GM12878 (cell line): Measurements from ENCODE around the gene TYW1B. TPM values are rescaled to one million over a fixed set of nuclear protein-coding genes. Genes with fewer than 3 reads are reported as not detected.
"Not testable (repeated sequence)": the region's sequence is repeated elsewhere in the genome, so short reads cannot be mapped to it uniquely, and the experiment has no call there.

ENCODE experiments used
- ATAC-seq: fragments of 200-7000 bp; cut with Tn5 transposase; 3 replicates; pipeline ENCODE4 v1.9.1; 2020; ENCODE audit warnings: mild to moderate bottlenecking, moderate library complexity
- BruUV-seq: library from RNA; stranded (reverse); fragments of 400-500 nt; replicated peaks from 2 replicates; lab custom pipeline; 2021; lab: Mats Ljungman, UMichigan
- CTCF ChIA-PET: fragments of 300-600 bp; sonication (Branson Sonifier 250); formaldehyde crosslinking; extraction: SDS; loops from one replicate; lab custom pipeline; 2021; ENCODE audit warnings: inconsistent platforms; lab: Yijun Ruan, JAX
- POLR2A ChIA-PET: fragments of 350-600 bp; formaldehyde crosslinking; extraction: SDS; loops from one replicate; lab custom pipeline; 2021; ENCODE audit warnings: inconsistent platforms; lab: Charles Lee
- RAD21 ChIA-PET: fragments of 300-600 bp; sonication (Branson Sonifier 250); formaldehyde crosslinking; loops from one replicate; lab custom pipeline; 2023; ENCODE audit warnings: antibody characterized with exemption; ENCODE audit not compliant: unreplicated experiment; lab: Charles Lee
- SMC1A ChIA-PET: fragments of 300-600 bp; sonication (Branson Sonifier 250); formaldehyde crosslinking; loops from one replicate; lab custom pipeline; 2023; ENCODE audit not compliant: unreplicated experiment, uncharacterized antibody; lab: Charles Lee
- DNase-seq: peaks from one replicate; pipeline ENCODE4 v3.0.0-alpha.2; 2011; ENCODE audit warnings: low read depth, low spot score
- FAIRE-seq: peaks from 3 replicates; lab custom pipeline; 2011; peaks lifted over from hg19 to GRCh38; lab: Jason Lieb, UNC
- H2AFZ ChIP-seq: 2 replicates; pipeline ENCODE4 v1.6.0; 2011; ENCODE audit warnings: low read depth, low read length, control low read depth; ENCODE audit not compliant: control insufficient read depth
- H3K27ac ChIP-seq: 2 replicates; pipeline ENCODE4 v1.5.1; 2011; ENCODE audit warnings: control low read depth; ENCODE audit not compliant: control insufficient read depth, insufficient read depth
- H3K27me3 ChIP-seq, 2 experiments: replicated peaks in 1 of 2; 2 replicates each; pipeline versions ENCODE4 v1.6.0 to v1.6.1; 2011; ENCODE audit warnings: low read length in 1 of 2; ENCODE audit not compliant: control insufficient read depth in 2 of 2, insufficient read depth in 2 of 2
- H3K36me3 ChIP-seq, 2 experiments: 2 replicates each; pipeline ENCODE4 v1.5.1; 2011; ENCODE audit warnings: low read length in 1 of 2; ENCODE audit not compliant: control insufficient read depth in 2 of 2, insufficient read depth in 2 of 2
- H3K4me1 ChIP-seq: 2 replicates; pipeline ENCODE4 v1.6.1; 2011; ENCODE audit warnings: mild to moderate bottlenecking, low read length, moderate library complexity, mixed read lengths; ENCODE audit not compliant: control insufficient read depth, insufficient read depth
- H3K4me2 ChIP-seq: 2 replicates; pipeline ENCODE4 v1.6.0; 2011; ENCODE audit warnings: control low read depth; ENCODE audit not compliant: control insufficient read depth, insufficient read depth
- H3K4me3 ChIP-seq: fragments of 200-600 bp; sonication (generic); 2 replicates; pipeline ENCODE4 v1.5.1; 2016
- H3K79me2 ChIP-seq: 2 replicates; pipeline ENCODE4 v1.6.0; 2011; ENCODE audit warnings: low read length; ENCODE audit not compliant: control insufficient read depth, insufficient read depth
- H3K9ac ChIP-seq: 2 replicates; pipeline ENCODE4 v1.8.0; 2011; ENCODE audit warnings: low read length, control low read depth, mixed read lengths; ENCODE audit not compliant: control insufficient read depth, insufficient read depth
- H3K9me3 ChIP-seq: replicated peaks from 3 replicates; pipeline ENCODE4 v1.5.1; 2011; ENCODE audit warnings: mild to moderate bottlenecking, low read length; ENCODE audit not compliant: control insufficient read depth, insufficient read depth
- H4K20me1 ChIP-seq: 2 replicates; pipeline ENCODE4 v1.6.0; 2011; ENCODE audit not compliant: control insufficient read depth, insufficient read depth
- WGBS: methylation state at CpG from one replicate; pipeline ENCODE4 v1.1.6; 2016; ENCODE audit warnings: low lambda C conversion rate; ENCODE audit not compliant: insufficient replicate concordance, insufficient coverage; ENCODE audit errors: missing lambda C conversion rate; 5-methylcytosine and 5-hydroxymethylcytosine counted together
- in situ Hi-C: fragments of 300-500 bp; cut with MboI; formaldehyde crosslinking; loops from 9 replicates; pipeline ENCODE4 v1.14.3; 2018; ENCODE audit warnings: mixed read lengths
- intact Hi-C: fragments of 100-400 bp; cut with micrococcal nuclease; formaldehyde crosslinking; loops from one replicate; pipeline ENCODE4 v1.14.2; 2022; ENCODE audit not compliant: unreplicated experiment
- polyA plus RNA-seq, 11 experiments: library from polyadenylated mRNA; depleted of rRNA in 4 of 11; unstranded in 6 of 11; stranded (reverse) in 5 of 11; fragments of >200 nt; fragmentation: Nextera tagmentation in 4 of 11; fragmentation: Illumina TruSeq in 1 of 11; extraction: Ambion mirVana in 4 of 11; extraction: Trizol in 1 of 11; gene quantifications; 1 replicate in 1 of 11; 2 replicates in 10 of 11; pipeline versions ENCODE4 v1.2.1 to v1.2.3, GENCODE V29; 2011 to 2016; ENCODE audit warnings: inconsistent platforms in 2 of 11, missing spikeins in 2 of 11, low read depth in 1 of 11
- total RNA-seq, 4 experiments: library from RNA; depleted of rRNA in 3 of 4; stranded (reverse); fragments of >200 nt in 3 of 4; fragmentation: Illumina TruSeq in 1 of 4; extraction: Trizol in 1 of 4; gene quantifications; 2 replicates each; pipeline versions ENCODE4 v1.2.1 to v1.2.3, GENCODE V29; 2013 to 2021

The TYW1B gene
- total and polyA plus RNA-seq, 10 of the 15 experiments (the other 5 are each of a cell fraction or from before 2014, with no cell fraction given): 3.5 to 6.6 (median 5.3) TPM

DNA sequence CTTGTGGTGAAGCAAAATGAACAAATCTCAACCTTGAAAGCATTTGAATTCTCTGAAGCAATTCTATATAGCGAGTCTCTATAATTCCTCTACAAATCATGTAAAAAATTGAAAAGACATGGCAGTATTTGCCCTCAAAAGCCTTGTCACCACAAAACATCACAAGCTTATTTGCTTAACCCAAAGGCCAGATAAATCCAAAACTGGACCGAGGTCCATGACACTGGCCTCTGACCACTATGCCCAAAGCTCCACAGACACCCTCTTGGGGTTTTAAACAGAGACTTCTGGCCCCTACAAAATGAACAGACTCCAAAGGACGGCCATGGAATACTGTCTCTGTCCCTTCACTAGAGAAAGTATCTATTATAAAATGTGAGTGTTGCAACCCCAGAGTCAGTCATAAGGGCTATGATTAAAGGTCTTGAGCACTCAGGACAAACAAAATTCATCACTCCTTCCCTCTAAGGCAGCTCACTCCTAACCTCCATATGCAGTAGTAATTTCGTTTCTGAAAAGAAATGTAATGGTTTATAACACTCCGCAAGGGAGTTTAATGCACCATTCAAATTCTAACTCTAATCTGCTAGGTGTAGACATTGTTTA is 47.6 kb downstream of the TYW1B start:
- H3K4me1 ChIP-seq, H2AFZ ChIP-seq, H3K9me3 ChIP-seq, SMC1A ChIA-PET, H4K20me1 ChIP-seq, H3K9ac ChIP-seq, ATAC-seq, H3K27ac ChIP-seq, DNase-seq, H3K4me2 ChIP-seq, H3K4me3 ChIP-seq, H3K36me3 ChIP-seq, H3K27me3 ChIP-seq, BruUV-seq, CTCF ChIA-PET, POLR2A ChIA-PET, H3K79me2 ChIP-seq, FAIRE-seq: not testable (repeated sequence)
- RAD21 ChIA-PET: interaction anchor here (0.7 kb wide), 1 partner anchor 20 kb away, joined by 3 read pairs; no protein-coding TSS in a partner anchor
- in situ Hi-C loops: loop anchor here (25.0 kb wide), 2 partner anchors 1043 to 1918 kb away; no protein-coding TSS in a partner anchor
- intact Hi-C loops: loop anchor here (10.0 kb wide), 1 partner anchor 286 kb away; no protein-coding TSS in a partner anchor
- 76% methylated on average over 5 of the region's 5 CpGs for WGBS

DNA sequence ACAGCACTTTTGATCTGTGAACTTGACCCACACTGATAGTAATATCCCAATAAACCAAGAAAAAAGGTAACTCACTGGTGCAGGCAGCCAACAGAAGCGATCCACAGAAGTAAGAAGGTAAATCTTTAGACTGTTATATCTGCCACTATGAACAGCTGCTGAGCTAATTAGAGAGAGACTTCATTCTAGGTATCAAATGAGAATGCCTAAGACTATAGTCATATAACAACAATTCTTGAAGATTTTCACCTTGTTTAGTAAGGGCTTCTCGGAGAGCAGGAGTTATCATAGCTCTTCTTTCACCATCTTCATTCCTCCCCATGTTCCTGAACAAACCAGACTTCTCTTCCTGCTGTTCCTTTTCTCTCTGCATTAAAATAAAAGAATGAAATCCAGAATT is 50.8 kb downstream of the TYW1B start:
- CTCF ChIA-PET, SMC1A ChIA-PET, H3K27me3 ChIP-seq, DNase-seq, BruUV-seq, H3K4me2 ChIP-seq, H3K4me1 ChIP-seq, H3K9ac ChIP-seq, RAD21 ChIA-PET, H3K36me3 ChIP-seq, H3K79me2 ChIP-seq, H3K4me3 ChIP-seq, POLR2A ChIA-PET, H4K20me1 ChIP-seq, H3K9me3 ChIP-seq, FAIRE-seq, ATAC-seq, H2AFZ ChIP-seq, intact Hi-C loops, H3K27ac ChIP-seq: not testable (repeated sequence)
- in situ Hi-C loops: loop anchor here (25.0 kb wide), 2 partner anchors 1040 to 1915 kb away; no protein-coding TSS in a partner anchor
- WGBS: 96% methylated on average over 2 of the region's 2 CpGs

GRCh38 chr7:72772627-72773026 is 55.4 kb downstream of the TYW1B start:
- in situ Hi-C loops, H3K27ac ChIP-seq, H4K20me1 ChIP-seq, RAD21 ChIA-PET, H3K4me3 ChIP-seq, H3K79me2 ChIP-seq, H3K27me3 ChIP-seq, H3K4me1 ChIP-seq, BruUV-seq, SMC1A ChIA-PET, CTCF ChIA-PET, POLR2A ChIA-PET, DNase-seq, H3K36me3 ChIP-seq, ATAC-seq, FAIRE-seq, H3K9ac ChIP-seq, H3K9me3 ChIP-seq, H3K4me2 ChIP-seq, intact Hi-C loops, H2AFZ ChIP-seq: not testable (repeated sequence)
- WGBS: 83% methylated on average over 2 of the region's 2 CpGs

- H3K27me3 ChIP-seq, ATAC-seq, DNase-seq, SMC1A ChIA-PET, H3K79me2 ChIP-seq, intact Hi-C loops, BruUV-seq, H3K4me1 ChIP-seq, RAD21 ChIA-PET, H4K20me1 ChIP-seq, H2AFZ ChIP-seq, FAIRE-seq, H3K27ac ChIP-seq, H3K9me3 ChIP-seq, H3K9ac ChIP-seq, in situ Hi-C loops, H3K36me3 ChIP-seq, H3K4me2 ChIP-seq, CTCF ChIA-PET, POLR2A ChIA-PET, H3K4me3 ChIP-seq: not testable (repeated sequence)
- 98% methylated on average over 5 of the region's 5 CpGs for WGBS
Measured at GRCh38 chr7:72766994-72767393, 61.0 kb downstream of the TYW1B start.
